Activated CD4-positive, alpha-beta T cell treated with anti-CD3 and anti-CD28 coated beads, Interleukin-2, amount 10 ng/mL, durations not matched to agents 7 days and 5 days (primary cell): Measurements from ENCODE around the gene MTUS2. TPM values are rescaled to one million over a fixed set of nuclear protein-coding genes. Genes with fewer than 3 reads are reported as not detected.

Experiments
- CTCF ChIA-PET: fragments of 350-600 bp; sonication (Branson Sonifier 250); formaldehyde crosslinking; loops from one replicate; lab custom pipeline; 2021; ENCODE audit warnings: antibody characterized with exemption; lab: Charles Lee
- POLR2A ChIA-PET: fragments of 350-600 bp; sonication (Branson Sonifier 250); formaldehyde crosslinking; loops from one replicate; lab custom pipeline; 2021; ENCODE audit warnings: antibody characterized with exemption; lab: Charles Lee
- DNase-seq: peaks from one replicate; pipeline ENCODE4 v3.0.0-alpha.2; 2020
- H3K27ac Mint-ChIP-seq: one replicate; pipeline ENCODE4 v1.8.0; 2021; ENCODE audit warnings: mild to moderate bottlenecking, moderate library complexity, mixed read lengths
- H3K27me3 Mint-ChIP-seq: one replicate; pipeline ENCODE4 v1.8.0; 2021; ENCODE audit warnings: mixed read lengths
- H3K36me3 Mint-ChIP-seq: one replicate; pipeline ENCODE4 v1.8.0; 2021; ENCODE audit warnings: low read depth, mixed read lengths
- H3K4me1 Mint-ChIP-seq: one replicate; pipeline ENCODE4 v1.8.0; 2021; ENCODE audit warnings: mixed read lengths
- H3K4me3 Mint-ChIP-seq: one replicate; pipeline ENCODE4 v1.8.0; 2021; ENCODE audit warnings: mild to moderate bottlenecking, moderate library complexity, mixed read lengths
- H3K9me3 Mint-ChIP-seq: one replicate; pipeline ENCODE4 v1.8.0; 2021; ENCODE audit warnings: mixed read lengths
- total RNA-seq, 2 experiments: library from RNA; stranded (reverse); gene quantifications; one replicate each; pipeline ENCODE4 v1.2.3, GENCODE V29; 2021

Gene MTUS2
- total RNA-seq, 2 experiments from 2014 or later: not detected

DNA sequence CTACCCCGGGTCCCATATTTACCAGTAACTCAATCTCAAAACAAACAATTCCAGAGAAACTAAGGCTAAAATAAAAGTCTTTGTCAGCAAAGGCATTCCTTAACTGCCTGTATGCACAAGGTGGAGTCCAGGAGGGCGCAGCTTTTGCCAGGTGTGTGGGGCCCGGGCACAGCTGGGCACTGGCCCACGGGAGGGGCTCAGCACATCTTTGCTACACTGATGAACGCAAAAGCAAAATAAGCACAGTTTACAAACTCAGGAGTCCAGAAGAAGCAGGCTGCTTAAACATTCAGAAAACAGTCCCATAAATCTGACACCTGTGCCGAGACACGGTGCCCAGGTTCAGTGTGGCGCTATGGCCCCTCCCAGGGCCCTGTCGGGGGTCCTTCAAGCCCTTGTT lies 704.5 kb downstream of the MTUS2 start:
- Mint-ChIP-seq H3K4me1 (no peaks in the 10 kb centered on the region), H3K4me3 (no peak overlapping the region), H3K27me3 (no peaks in the 10 kb centered on the region), H3K9me3 (no peaks in the 10 kb centered on the region), H3K36me3 (peaks cover 37% of the 10 kb centered on the region), H3K27ac (no peak overlapping the region)
- ChIA-PET POLR2A (no interaction called here), CTCF (no interaction called here)
- DNase-seq: no peak

GRCh38 chr13:29525757-29526156 lies 705.6 kb downstream of the MTUS2 start:
- ChIA-PET POLR2A (no interaction called here), CTCF (interaction anchor here (1.0 kb wide), 1 partner anchor 21 kb away, joined by 3 read pairs; no protein-coding TSS in a partner anchor)
- H3K9me3 Mint-ChIP-seq: no peaks in the 10 kb centered on the region
- H3K4me3 Mint-ChIP-seq: no peak overlapping the region
- no peak for DNase-seq
- no peak overlapping the region for H3K27ac Mint-ChIP-seq
- H3K36me3 Mint-ChIP-seq: peaks cover 40% of the 10 kb centered on the region
- no peaks in the 10 kb centered on the region for H3K4me1 Mint-ChIP-seq
- H3K27me3 Mint-ChIP-seq: no peaks in the 10 kb centered on the region

- Mint-ChIP-seq H3K9me3 (no peaks in the 10 kb centered on the region), H3K27ac (no peak overlapping the region), H3K4me1 (no peaks in the 10 kb centered on the region), H3K4me3 (no peak overlapping the region), H3K27me3 (no peaks in the 10 kb centered on the region), H3K36me3 (peaks cover 34% of the 10 kb centered on the region)
- ChIA-PET CTCF (no interaction called here), POLR2A (interaction anchor here (0.6 kb wide), 1 partner anchor 203 kb away, joined by 5 read pairs; no protein-coding TSS in a partner anchor)
- DNase-seq: no peak
Observed at GRCh38 chr13:29526741-29527140, 706.6 kb downstream of the MTUS2 start.

DNA sequence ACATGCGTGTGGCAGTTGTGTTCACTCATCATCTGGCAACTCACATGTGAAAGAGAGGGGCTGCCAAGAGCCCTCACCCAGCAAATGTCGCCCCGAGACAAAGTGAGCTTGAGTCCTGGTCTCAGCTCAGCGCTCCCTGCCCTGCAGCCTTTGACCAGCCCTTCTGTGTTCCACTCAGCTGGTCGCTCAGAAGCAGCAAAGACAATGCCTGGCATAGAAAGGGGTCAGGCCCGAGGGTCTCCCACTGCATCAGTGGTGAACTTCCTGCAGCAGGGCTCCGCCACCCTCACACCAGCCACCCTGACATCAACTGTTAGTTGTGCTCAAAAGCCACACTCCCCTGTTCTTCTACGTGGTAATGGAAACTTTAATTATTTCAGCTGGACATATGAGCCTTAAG lies 707.4 kb downstream of the MTUS2 start:
- Mint-ChIP-seq H3K27me3 (no peaks in the 10 kb centered on the region), H3K27ac (no peak overlapping the region), H3K36me3 (peaks cover 29% of the 10 kb centered on the region), H3K4me3 (no peak overlapping the region), H3K4me1 (no peaks in the 10 kb centered on the region), H3K9me3 (no peaks in the 10 kb centered on the region)
- CTCF ChIA-PET: no interaction called here
- POLR2A ChIA-PET: no interaction called here
- no peak for DNase-seq

GRCh38 chr13:29527916-29528315 lies 707.8 kb downstream of the MTUS2 start:
- Mint-ChIP-seq H3K4me1 (no peaks in the 10 kb centered on the region), H3K4me3 (no peak overlapping the region), H3K27ac (no peak overlapping the region), H3K9me3 (no peaks in the 10 kb centered on the region), H3K27me3 (no peaks in the 10 kb centered on the region), H3K36me3 (peaks cover 29% of the 10 kb centered on the region)
- DNase-seq: no peak
- CTCF ChIA-PET: no interaction called here
- POLR2A ChIA-PET: no interaction called here

GRCh38 chr13:29529754-29530153 lies 709.6 kb downstream of the MTUS2 start:
- Mint-ChIP-seq H3K36me3 (peaks cover 37% of the 10 kb centered on the region), H3K27ac (no peak overlapping the region), H3K9me3 (no peaks in the 10 kb centered on the region), H3K4me1 (no peaks in the 10 kb centered on the region), H3K27me3 (no peaks in the 10 kb centered on the region), H3K4me3 (no peak overlapping the region)
- DNase-seq: no peak
- CTCF ChIA-PET: interaction anchor here (0.6 to 1.5 kb wide), 3 partner anchors 11 to 1323 kb away, joined by 3 to 4 read pairs (median 3); no protein-coding TSS in a partner anchor
- POLR2A ChIA-PET: no interaction called here

- POLR2A ChIA-PET: no interaction called here
- CTCF ChIA-PET: interaction anchor here (0.7 kb wide), 2 partner anchors 226 to 1488 kb away, joined by 4 read pairs; no protein-coding TSS in a partner anchor
- peaks cover 40% of the 10 kb centered on the region for H3K36me3 Mint-ChIP-seq
- no peak for DNase-seq
- H3K27ac Mint-ChIP-seq: no peak overlapping the region
- no peak overlapping the region for H3K4me3 Mint-ChIP-seq
- no peaks in the 10 kb centered on the region for H3K9me3 Mint-ChIP-seq
- no peaks in the 10 kb centered on the region for H3K27me3 Mint-ChIP-seq
- H3K4me1 Mint-ChIP-seq: no peaks in the 10 kb centered on the region
Observed at GRCh38 chr13:29530901-29531300, 710.8 kb downstream of the MTUS2 start.

DNA sequence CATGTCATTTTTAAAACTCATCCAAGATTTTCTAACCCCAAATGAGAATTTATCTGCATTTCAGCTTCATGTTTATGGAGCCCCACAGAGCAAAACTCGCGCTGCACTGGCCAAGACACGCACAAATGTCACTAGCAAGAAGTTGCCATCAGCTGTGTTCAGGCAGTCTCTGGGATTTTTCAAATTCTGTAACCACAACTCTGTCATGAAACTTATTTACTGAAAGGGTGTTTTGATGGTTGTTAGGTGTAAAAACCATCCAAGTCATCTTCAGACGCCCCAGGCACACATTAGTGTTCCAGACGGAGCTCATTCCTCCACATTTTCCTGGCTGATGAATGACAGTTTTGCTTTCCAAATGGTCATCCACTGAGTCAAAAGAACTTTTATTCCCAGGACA lies 712.0 kb downstream of the MTUS2 start:
- no peak for DNase-seq
- H3K27me3 Mint-ChIP-seq: no peaks in the 10 kb centered on the region
- H3K9me3 Mint-ChIP-seq: no peaks in the 10 kb centered on the region
- POLR2A ChIA-PET: no interaction called here
- H3K4me3 Mint-ChIP-seq: no peak overlapping the region
- CTCF ChIA-PET: interaction anchor here (0.6 to 1.2 kb wide), 2 partner anchors 48 to 91 kb away, joined by 3 read pairs; no protein-coding TSS in a partner anchor
- peaks cover 42% of the 10 kb centered on the region for H3K36me3 Mint-ChIP-seq
- H3K4me1 Mint-ChIP-seq: no peaks in the 10 kb centered on the region
- no peak overlapping the region for H3K27ac Mint-ChIP-seq

DNA sequence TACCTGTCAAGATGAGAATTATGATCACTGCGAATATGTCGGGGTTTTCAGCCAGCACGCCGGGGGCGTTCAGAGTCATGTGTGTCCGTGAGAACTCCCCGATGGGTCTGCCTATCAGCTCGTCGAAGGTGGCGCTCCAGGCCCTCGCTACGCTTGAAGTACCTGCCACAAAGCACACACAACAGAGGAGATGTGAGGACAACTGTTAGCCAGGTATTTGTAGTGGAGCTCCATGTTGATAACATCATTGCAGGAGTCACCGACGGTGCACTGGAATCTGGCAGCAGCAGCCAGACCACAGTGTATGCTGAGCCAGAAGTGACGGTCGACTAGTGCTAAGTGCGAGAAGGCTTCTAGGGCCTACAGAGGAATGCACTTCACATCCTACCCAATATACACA lies 712.7 kb downstream of the MTUS2 start:
- peaks cover 1% of the 10 kb centered on the region for H3K4me1 Mint-ChIP-seq
- no peak overlapping the region for H3K27ac Mint-ChIP-seq
- no peak overlapping the region for H3K4me3 Mint-ChIP-seq
- CTCF ChIA-PET: interaction anchor here (1.2 kb wide), 1 partner anchor 47 kb away, joined by 3 read pairs; no protein-coding TSS in a partner anchor
- H3K27me3 Mint-ChIP-seq: no peaks in the 10 kb centered on the region
- DNase-seq: no peak
- peaks cover 42% of the 10 kb centered on the region for H3K36me3 Mint-ChIP-seq
- H3K9me3 Mint-ChIP-seq: no peaks in the 10 kb centered on the region
- POLR2A ChIA-PET: no interaction called here

DNA sequence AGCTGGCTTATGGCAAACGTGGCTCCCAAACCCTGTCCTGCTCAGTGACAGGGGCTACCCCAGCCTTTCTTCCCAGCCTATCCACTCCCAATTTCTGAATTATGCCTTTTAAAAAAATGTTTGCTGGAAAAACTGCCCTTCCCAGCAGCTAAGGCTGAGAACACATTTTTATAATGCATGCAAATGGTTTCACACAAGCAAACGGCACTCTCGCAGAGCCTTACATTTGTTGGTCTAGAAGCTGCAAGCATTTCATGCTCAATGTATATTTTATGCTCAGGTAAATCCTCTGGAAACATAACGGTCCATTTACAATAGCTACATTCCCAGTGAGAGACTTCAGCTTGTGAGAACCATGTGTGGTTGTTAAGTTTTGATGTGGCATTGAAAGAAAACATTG lies 713.9 kb downstream of the MTUS2 start:
- Mint-ChIP-seq H3K9me3 (no peaks in the 10 kb centered on the region), H3K27ac (no peak overlapping the region), H3K27me3 (no peaks in the 10 kb centered on the region), H3K36me3 (peaks cover 35% of the 10 kb centered on the region), H3K4me3 (no peak overlapping the region), H3K4me1 (peaks cover 6% of the 10 kb centered on the region)
- DNase-seq: no peak
- ChIA-PET POLR2A (no interaction called here), CTCF (no interaction called here)

GRCh38 chr13:29535663-29536655 lies 715.8 kb downstream of the MTUS2 start:
- no peak overlapping the region for H3K27ac Mint-ChIP-seq

DNA sequence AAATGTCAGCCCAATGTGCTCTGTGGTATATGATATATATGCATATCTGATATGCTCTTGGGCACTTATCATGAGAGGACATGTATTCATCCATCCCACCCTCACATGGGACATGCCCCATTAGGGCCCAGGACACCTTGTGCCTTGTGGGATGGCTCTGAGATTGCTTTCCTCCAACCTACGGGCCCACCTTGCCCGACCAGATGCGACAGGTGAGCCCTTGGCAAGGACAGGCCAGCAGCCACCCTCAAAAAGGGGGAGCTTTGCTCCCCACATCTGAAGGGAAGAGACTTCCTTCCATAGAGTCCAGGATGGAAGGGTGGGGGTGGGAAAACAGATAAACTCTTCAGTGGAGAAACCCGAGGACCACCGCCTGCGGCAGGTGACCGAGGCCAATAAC lies 716.7 kb downstream of the MTUS2 start:
- H3K36me3 Mint-ChIP-seq: peaks cover 26% of the 10 kb centered on the region
- peaks cover 22% of the 10 kb centered on the region for H3K4me1 Mint-ChIP-seq
- no peaks in the 10 kb centered on the region for H3K27me3 Mint-ChIP-seq
- H3K4me3 Mint-ChIP-seq: no peak overlapping the region
- peak overlapping the region; percentile 26 for H3K27ac Mint-ChIP-seq
- CTCF ChIA-PET: no interaction called here
- POLR2A ChIA-PET: no interaction called here
- H3K9me3 Mint-ChIP-seq: no peaks in the 10 kb centered on the region
- no peak for DNase-seq

More at GRCh38 chr13:29535663-29536655, 715.8 kb downstream of the MTUS2 start:
- POLR2A ChIA-PET: no interaction called here
- Mint-ChIP-seq H3K9me3 (no peaks in the 10 kb centered on the region), H3K36me3 (peaks cover 25% of the 10 kb centered on the region), H3K4me3 (no peak overlapping the region), H3K4me1 (peaks cover 16% of the 10 kb centered on the region), H3K27me3 (no peaks in the 10 kb centered on the region)
- CTCF ChIA-PET: interaction anchor here (0.9 kb wide), 1 partner anchor 60 kb away, joined by 3 read pairs; the partner anchor contains the start of gene SLC7A1
- no peak for DNase-seq
